Measurements from ENCODE around the gene TNFRSF8.

Gene TNFRSF8

GRCh38 chr1:12121212-12122003 is 58.3 kb downstream of the TNFRSF8 start:
- DNase-seq (ENCODE audit: low spot score): no peak

- DNase-seq (ENCODE audit: low spot score): no peak
Measured at GRCh38 chr1:12123172-12123571, 60.1 kb downstream of the TNFRSF8 start.

GRCh38 chr1:12124693-12125421 is 61.8 kb downstream of the TNFRSF8 start:
- peak; percentile 75 for DNase-seq (ENCODE audit: low spot score)

DNA sequence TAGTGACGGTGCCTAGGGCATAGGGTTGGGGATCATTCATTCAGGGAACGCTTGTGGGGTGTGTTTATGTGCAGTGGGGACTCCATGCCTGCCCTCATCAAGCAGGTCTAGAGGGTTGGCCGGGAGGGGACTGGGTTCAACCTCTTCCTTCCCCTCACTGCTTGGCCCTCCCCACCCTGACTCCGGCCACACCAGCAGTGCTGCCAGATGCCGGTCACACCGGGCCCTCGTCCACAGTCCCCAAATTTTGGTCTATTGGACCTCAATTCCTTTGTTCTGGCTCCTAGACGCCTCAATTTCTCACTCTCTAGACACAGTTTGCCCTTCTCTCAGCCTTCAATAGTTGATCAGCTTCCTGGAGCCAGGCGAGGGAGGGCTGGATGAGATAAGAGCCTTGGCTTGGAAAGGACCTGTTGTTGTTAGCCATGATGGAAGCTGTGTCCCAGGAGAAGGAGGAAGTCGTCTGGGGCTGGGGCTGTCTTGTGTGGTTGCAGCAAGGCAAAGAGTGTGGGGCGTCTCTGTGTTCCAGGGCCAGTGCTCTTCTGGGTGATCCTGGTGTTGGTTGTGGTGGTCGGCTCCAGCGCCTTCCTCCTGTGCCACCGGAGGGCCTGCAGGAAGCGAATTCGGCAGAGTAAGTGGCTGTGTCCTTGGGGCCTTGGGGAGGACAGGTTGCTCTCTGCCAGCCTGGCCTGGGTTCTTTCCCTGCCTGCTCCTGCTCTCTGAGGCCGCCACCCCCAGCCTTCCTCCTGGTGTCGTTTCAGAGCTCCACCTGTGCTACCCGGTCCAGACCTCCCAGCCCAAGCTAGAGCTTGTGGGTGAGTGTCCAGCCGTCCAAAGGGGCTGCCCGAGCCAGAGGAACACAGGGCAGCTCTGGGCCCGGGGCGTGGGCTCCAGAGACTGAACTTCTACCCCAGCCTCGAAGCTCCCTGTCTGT is 62.6 kb downstream of the TNFRSF8 start:
- no peak for DNase-seq (ENCODE audit: low spot score)

GRCh38 chr1:12126781-12127180 is 63.7 kb downstream of the TNFRSF8 start:
- DNase-seq (ENCODE audit: low spot score): no peak

- DNase-seq (ENCODE audit: low spot score): no peak
Measured at GRCh38 chr1:12127206-12127810, 64.2 kb downstream of the TNFRSF8 start.

- DNase-seq (ENCODE audit: low spot score): no peak
Measured at GRCh38 chr1:12128120-12128519, 65.0 kb downstream of the TNFRSF8 start.

GRCh38 chr1:12129624-12130023 is 66.5 kb downstream of the TNFRSF8 start:
- no peak for DNase-seq (ENCODE audit: low spot score)

- no peak for DNase-seq (ENCODE audit: low spot score)
Measured at GRCh38 chr1:12130466-12131130, 67.5 kb downstream of the TNFRSF8 start.

DNA sequence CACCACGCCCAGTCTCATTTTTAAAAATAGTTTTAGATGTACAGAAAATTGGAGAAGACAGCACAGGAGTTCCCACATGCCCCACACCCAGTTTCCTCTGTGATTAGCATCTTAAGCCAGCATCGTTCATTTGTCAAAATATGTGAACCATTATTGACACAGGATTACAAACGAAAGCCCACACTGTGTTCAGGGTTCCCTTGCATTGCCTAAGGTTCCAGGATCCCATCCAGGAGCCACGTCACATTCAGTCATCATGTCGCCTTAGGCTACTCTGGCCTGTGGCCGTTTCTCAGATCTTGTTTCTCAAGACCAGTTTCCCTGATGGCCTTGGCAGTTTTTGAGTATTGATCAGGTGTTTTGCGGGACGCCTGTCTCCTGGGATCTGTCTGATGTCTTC is 69.0 kb downstream of the TNFRSF8 start:
- no peak for DNase-seq (ENCODE audit: low spot score)

DNA sequence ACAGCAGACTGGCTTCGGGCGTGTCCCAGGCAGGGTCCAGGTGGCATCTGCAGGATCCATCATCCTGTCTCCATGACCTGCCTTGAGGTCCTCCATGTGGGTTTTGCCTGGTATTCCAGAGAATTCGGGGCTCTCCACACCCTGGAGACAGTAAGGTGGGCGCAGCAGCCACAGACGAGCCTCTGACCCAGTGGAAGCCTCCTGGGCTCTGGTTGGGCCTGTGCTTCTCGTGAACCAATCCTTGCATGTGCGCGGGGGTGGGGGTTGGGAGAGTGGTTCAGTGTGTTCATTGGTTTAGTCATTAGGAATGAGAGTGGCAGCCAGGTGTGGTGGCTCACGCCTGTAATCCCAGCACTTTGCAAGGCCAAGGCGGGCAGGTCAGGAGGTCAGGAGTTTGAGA is 71.6 kb downstream of the TNFRSF8 start:
- no peak for DNase-seq (ENCODE audit: low spot score)

- DNase-seq (ENCODE audit: low spot score): no peak
Measured at GRCh38 chr1:12135612-12136011, 72.5 kb downstream of the TNFRSF8 start.

- DNase-seq (ENCODE audit: low spot score): no peak
Measured at GRCh38 chr1:12136916-12137610, 74.0 kb downstream of the TNFRSF8 start.

GRCh38 chr1:12138196-12139168 is 75.4 kb downstream of the TNFRSF8 start:
- DNase-seq (ENCODE audit: low spot score): no peak

DNA sequence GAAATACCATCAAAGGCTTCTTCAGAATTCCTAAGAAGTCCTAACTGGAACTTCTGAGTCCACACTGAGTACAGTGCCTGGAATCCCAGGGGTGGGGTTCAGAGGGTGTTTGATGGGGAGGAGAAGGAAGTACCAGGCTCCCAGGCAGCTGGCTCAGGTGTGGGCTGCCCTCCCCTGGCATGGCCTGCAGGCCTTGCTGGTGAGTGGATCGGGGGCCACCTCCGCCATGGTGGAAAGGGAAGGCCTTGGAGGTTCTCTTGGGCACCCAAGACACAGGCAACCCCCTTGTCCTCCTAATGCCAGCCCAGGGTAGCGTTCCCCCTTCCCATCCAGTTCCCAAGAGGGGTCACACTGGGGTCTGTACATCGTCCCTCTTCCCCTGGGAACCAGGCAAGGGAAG is 76.9 kb downstream of the TNFRSF8 start:
- no peak for DNase-seq (ENCODE audit: low spot score)

GRCh38 chr1:12140515-12141162 is 77.5 kb downstream of the TNFRSF8 start:
- no peak for DNase-seq (ENCODE audit: low spot score)

- DNase-seq (ENCODE audit: low spot score): no peak
Measured at GRCh38 chr1:12141163-12141850, 78.2 kb downstream of the TNFRSF8 start.

GRCh38 chr1:12142141-12142823 is 79.2 kb downstream of the TNFRSF8 start:
- no peak for DNase-seq (ENCODE audit: low spot score)

All from hematopoietic multipotent progenitor cell treated with erythropoietin and hydrocortisone succinate and interleukin-3 and kit ligand, for 17 days (in vitro differentiated cells).